SIG-M5 treated with dmso at 0.1 percent for 504 hours (cell line): Measurements from ENCODE around the gene FAM222B.
"Not testable (repeated sequence)": the region's sequence is repeated elsewhere in the genome, so short reads cannot be mapped to it uniquely, and the experiment has no call there.

ENCODE experiments used
- DNase-seq: peaks from one replicate; lab custom pipeline; 2025; ENCODE audit not compliant: unreplicated experiment; lab: John Stamatoyannopoulos, UW

Gene FAM222B

GRCh38 chr17:28841901-28842281 lies 699 bp downstream of the FAM222B start:
- no peak for DNase-seq

- DNase-seq = no peak
These were observed 3.4 kb downstream of the FAM222B start for GRCh38 chr17:28839221-28839620.

GRCh38 chr17:28836541-28836940 lies 6.0 kb downstream of the FAM222B start:
- not testable (repeated sequence) for DNase-seq

- no peak for DNase-seq
These were observed 8.2 kb downstream of the FAM222B start for GRCh38 chr17:28834420-28834819.

GRCh38 chr17:28828294-28829040 lies 14.1 kb downstream of the FAM222B start:
- DNase-seq = peak; percentile 37

GRCh38 chr17:28827672-28828071 lies 14.9 kb downstream of the FAM222B start:
- DNase-seq = no peak

GRCh38 chr17:28819582-28819981 lies 23.0 kb downstream of the FAM222B start:
- no peak for DNase-seq

- DNase-seq = no peak
These were observed 23.8 kb downstream of the FAM222B start for GRCh38 chr17:28818819-28819221.

- no peak for DNase-seq
These were observed 26.1 kb downstream of the FAM222B start for GRCh38 chr17:28816540-28816939.

GRCh38 chr17:28812748-28813377 lies 29.7 kb downstream of the FAM222B start:
- DNase-seq = peak; percentile 70

GRCh38 chr17:28812091-28812747 lies 30.4 kb downstream of the FAM222B start:
- peak; percentile 97 for DNase-seq

GRCh38 chr17:28811651-28812090 lies 30.9 kb downstream of the FAM222B start:
- DNase-seq = no peak

- DNase-seq = no peak
These were observed 32.2 kb downstream of the FAM222B start for GRCh38 chr17:28810437-28810836.

GRCh38 chr17:28807925-28808634 lies 34.5 kb downstream of the FAM222B start:
- DNase-seq = peak; percentile 46

- DNase-seq = no peak
These were observed 46.5 kb downstream of the FAM222B start for GRCh38 chr17:28796062-28796461.

- DNase-seq = not testable (repeated sequence)
These were observed 47.6 kb downstream of the FAM222B start for GRCh38 chr17:28794846-28795441.

- DNase-seq = peak; percentile 62
These were observed 49.5 kb downstream of the FAM222B start for GRCh38 chr17:28792877-28793661.

- no peak for DNase-seq
These were observed 54.5 kb downstream of the FAM222B start for GRCh38 chr17:28788100-28788499.

GRCh38 chr17:28783161-28783560 lies 59.4 kb downstream of the FAM222B start:
- no peak for DNase-seq

- not testable (repeated sequence) for DNase-seq
These were observed 63.0 kb downstream of the FAM222B start for GRCh38 chr17:28779601-28780000.
